GM19043 (cell line): ENCODE results near the gene PLCB1.
"Not testable (repeated sequence)": the region's sequence is repeated elsewhere in the genome, so short reads cannot be mapped to it uniquely, and the experiment has no call there.

ENCODE experiments used
- ATAC-seq: cut with Tn5 transposase; IDR thresholded peaks from one replicate; pipeline ENCODE4 v1.9.1; 2021; ENCODE audit warnings: low read depth; ENCODE audit not compliant: unreplicated experiment

PLCB1 gene

GRCh38 chr20:8427419-8428040, 295.5 kb downstream of the PLCB1 start:
- no peak for ATAC-seq

DNA sequence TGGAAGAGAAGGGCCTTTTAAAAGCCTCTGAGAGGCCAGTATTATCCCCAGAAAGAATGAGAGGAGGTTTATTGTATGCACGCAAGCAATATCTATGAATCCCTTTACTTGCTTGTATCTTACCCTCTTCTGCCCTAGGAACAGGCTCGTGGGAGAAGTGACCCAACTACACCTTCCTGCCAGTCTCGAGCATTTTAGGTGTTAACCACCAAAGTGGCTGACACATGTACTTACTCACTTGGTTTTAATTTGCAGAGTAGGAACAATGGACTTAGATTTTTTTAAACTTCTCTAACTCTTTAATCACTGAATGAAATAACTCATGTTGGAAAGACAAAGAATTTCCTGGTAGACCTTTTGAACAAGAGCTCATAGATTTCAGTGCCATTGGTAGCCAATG, 296.9 kb downstream of the PLCB1 start:
- no peak for ATAC-seq

DNA sequence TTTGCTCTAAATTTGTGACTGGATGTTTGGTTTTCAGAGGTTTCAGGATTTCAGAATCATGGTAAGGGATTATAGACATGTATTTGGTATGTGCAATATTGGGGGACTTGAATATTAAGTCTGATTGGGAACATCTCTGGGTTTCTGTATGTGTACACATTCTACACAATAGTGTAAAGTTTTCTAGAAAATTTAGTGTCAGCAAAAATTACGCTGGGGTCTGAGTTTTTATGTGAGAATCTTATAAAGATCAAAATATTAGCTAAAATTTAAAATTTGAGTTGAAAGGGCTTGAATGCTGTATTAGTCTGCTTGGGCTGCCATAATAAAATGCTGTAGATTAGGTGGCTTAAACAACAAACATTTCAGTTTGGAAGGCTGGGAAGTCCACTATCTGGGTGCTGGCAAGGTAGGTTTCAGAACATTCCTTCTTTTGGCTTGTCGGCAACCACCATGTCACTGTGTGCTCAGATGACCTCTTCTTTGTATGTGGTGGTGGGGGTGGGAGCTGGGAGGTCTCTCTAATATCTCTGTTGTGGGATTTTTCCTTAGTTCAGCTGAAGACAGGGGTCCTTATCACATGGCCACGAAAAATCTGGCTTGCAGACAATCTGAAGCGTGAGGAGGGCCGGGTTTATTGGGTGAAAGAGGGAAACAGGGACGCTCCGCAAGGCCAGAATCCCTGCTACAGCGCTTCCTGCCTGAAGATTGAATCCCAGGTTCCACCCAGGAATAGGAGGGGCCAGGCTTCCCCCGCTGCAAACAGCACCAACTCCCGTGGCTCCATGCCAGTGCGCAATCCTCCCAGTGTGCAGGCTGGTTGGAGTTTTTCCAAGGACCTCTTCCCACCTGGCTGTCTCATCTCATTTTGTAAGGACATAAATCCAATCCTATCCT, 299.7 kb downstream of the PLCB1 start:
- no peak for ATAC-seq

GRCh38 chr20:8432435-8433148, 300.5 kb downstream of the PLCB1 start:
- no peak for ATAC-seq

DNA sequence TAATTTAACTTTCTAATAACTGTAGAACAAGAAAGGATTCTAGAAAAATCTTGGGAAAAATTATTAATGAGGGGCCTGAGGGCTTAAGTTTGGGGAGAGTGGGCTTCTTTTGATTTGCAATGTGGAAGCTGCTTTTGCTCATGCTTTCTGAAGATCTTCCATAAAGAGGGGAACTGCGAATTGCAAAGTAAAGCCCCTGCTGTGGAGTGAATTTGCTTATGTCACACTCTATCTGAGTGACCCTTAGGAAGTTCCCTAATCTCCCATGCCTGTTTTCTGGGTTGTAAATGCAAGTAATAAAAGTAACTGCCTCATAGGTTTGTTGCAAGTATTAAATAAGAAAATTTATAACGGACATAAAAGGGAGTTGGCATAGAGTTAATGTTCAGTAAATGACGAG, 301.2 kb downstream of the PLCB1 start:
- ATAC-seq: no peak

DNA sequence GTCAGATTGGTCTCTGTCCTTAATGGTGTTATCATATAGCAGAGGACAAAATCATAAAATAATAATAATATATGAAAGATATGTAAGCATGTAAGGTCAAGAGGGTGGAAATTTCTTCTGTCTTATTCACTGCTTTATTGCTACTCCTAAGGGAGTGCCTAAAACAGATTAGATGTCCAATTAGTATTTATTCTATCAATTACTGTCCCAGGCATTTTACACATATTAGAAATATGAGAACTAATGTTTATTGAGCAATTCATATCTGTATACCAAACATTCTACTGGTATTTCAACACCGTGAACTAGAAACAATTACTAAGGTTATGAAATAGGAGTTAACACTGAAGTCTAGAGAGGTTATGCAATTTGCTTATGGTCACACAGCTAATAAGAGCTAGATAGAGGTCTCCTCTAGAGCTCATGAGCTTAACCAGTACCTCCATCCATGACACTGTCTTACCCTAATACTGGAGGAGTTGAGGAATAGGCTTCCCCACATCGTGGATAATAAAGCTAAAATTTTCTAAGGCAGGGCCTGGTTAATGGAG, 302.3 kb downstream of the PLCB1 start:
- no peak for ATAC-seq

DNA sequence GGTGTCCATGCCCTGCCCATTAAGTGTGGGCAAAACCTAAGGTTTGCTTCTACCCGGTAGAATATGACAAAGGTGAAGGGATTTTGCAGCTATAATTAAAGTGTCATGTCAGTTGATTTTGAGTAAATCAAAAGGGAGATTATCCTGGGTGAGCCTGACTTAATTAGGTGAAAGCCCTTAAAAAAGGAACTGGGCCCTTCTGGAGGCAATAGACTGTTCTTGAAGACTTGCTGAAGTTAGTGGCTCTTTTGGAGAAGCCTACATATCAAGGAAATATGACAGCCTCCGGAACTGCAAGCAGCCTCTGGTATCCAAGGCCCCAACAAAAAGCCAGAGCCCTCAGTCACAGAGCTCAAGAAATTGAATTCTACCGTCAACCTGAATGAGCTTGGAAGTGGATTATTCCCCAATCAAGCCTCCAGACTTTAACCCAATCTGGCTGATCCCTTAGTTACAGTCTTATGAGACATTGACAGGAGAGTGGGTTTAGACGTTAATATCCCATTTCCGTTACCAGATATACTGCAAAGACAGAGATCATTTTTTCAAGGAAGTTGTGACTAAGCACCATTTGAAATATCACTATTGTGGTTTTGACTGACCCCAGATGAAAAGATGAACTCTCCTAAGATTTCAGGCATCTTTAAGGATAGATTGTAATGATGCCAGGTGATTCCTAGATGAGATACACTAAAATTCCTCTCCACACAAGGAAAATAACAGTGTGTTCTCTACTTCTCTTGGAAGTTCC, 303.4 kb downstream of the PLCB1 start:
- no peak for ATAC-seq

DNA sequence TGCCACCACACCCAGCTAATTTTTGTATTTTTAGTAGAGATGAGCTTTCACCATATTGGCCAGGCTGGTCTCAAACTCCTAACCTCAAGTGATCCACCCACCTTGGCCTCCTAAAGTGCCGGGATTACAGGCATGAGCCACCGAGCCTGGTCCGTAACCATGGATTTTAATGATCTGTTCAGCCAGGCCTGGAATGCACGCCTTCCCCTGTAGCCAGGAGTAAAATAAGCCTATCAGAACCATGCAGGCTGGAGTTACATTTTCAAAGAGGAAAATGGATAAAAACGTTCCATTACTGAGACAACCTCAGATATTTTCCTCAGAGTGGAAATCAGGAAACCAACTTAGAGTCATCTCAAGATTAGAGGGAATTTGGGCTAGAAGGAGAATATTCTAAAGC, 304.9 kb downstream of the PLCB1 start:
- not testable (repeated sequence) for ATAC-seq

- no peak for ATAC-seq
These were observed 306.7 kb downstream of the PLCB1 start for GRCh38 chr20:8438748-8439147.

GRCh38 chr20:8443464-8444072, 311.5 kb downstream of the PLCB1 start:
- ATAC-seq: no peak

GRCh38 chr20:8447262-8448120, 315.4 kb downstream of the PLCB1 start:
- no peak for ATAC-seq

- no peak for ATAC-seq
These were observed 317.1 kb downstream of the PLCB1 start for GRCh38 chr20:8449123-8449522.

DNA sequence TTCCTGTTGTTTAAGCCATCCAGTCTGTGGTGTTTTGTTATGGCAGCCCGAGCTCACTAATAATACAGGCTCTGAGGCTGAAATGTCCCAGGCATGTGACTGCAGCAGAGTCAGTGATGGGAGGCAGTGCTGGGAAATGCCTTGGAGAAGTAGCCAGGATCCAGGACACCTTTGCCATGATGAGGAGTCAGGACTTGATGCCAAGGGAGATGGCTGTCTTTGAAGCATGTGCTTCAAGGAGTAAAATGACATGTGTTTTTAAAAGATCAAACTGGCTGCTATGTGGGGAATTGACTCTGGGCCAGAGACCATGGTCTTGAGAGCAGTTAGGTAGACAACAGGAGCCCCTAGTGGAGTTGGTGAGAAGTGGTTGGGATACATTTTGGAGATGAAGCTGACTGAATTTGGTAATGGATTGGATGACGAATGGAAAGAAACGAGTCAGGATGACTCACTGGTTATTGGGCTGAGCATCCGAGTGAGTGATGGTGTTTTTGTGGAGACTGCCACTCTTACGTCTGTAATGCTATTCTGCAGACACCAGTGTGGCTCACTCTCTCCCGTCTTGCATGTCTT, 322.2 kb downstream of the PLCB1 start:
- peak; percentile 51 for ATAC-seq

DNA sequence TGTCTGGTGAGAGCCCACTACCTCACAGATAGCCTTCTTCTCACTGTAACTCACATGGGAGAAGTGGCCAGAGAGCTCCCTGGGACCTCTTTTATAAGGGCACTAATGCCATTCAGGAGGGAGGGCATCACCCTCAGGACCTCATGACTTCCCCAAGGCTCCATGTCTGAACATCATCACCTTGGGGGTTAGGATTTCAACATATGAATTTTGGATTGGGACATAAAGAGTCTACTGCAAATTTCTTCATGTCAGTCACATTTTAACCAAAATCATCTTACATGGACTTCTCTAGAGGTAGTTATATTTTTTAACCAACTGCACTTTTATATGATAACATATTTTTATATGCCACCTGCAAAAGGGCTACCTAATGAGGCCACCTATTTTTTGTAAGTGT, 324.7 kb downstream of the PLCB1 start:
- no peak for ATAC-seq

GRCh38 chr20:8457978-8458377, 325.9 kb downstream of the PLCB1 start:
- ATAC-seq: no peak

GRCh38 chr20:8461186-8461585, 329.1 kb downstream of the PLCB1 start:
- no peak for ATAC-seq

DNA sequence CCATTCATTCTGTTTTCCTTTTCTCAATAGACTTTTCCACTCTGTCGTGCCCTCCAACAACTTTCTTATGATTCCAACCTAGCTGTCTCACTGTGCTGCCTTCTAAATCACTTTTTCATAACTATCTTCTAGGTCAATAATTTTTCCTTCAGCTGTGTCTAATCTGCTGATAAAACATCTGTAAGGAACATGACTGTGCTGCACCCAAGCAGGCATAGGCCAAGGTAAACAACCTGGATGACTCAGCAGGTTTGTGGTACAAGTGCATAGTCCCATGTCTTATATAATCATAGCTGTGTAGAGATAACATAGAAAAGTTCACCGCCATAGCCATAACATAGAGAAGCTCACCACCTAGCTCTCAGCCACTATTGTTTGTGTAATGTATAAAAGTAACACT, 332.3 kb downstream of the PLCB1 start:
- ATAC-seq: no peak

DNA sequence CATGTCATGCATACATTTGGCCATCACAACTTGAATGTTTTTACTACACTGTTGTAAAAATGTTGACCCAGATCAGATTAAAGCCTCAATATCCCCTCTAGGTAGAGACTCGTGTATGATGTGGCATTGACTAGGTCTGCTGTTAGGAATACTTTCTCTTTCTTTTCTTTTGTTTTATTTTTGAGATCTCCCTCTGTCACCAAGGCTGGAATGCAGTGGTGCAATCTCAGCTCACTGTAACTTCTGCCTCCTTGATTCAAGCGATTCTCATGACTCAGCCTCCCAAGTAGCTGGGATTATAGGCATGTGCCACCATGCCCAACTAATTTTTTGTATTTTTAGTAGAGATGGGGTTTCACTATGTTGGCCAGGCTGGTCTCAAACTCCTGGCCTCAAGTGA, 334.7 kb downstream of the PLCB1 start:
- not testable (repeated sequence) for ATAC-seq

DNA sequence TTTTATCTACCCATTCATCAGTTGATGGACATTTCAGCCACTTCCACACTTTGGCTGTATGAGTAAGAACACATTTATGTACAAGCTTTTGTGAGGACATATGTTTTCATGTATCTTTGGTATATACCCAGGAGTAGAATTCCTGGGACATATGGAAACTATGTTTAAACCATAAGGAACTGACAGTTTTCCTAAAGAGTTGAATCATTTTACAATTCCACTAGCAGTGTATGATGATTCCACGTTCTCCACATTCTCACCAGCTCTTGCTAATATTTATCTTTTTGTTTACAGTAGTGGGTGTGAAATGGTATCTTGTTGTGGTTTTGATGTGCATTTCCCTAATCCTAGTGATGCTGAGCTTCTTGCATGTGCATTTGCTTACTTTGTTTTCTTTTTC, 338.1 kb downstream of the PLCB1 start:
- ATAC-seq: no peak
